DND-41 (cell line): Measurements from ENCODE around the gene DGKI.

Source experiments
- CTCF ChIP-seq: IDR thresholded peaks from 2 replicates; pipeline ENCODE4 v1.5.1; 2012; ENCODE audit warnings: borderline replicate concordance, low read length, moderate library complexity, mild to moderate bottlenecking; ENCODE audit not compliant: poor library complexity, severe bottlenecking; ENCODE audit errors: extremely low read depth
- EZH2 ChIP-seq: IDR thresholded peaks from 3 replicates; pipeline ENCODE4 v1.6.1; 2012; ENCODE audit warnings: borderline replicate concordance, low read depth, mild to moderate bottlenecking, moderate library complexity, low read length, inconsistent platforms; ENCODE audit not compliant: severe bottlenecking

- no peak for TF ChIP-seq CTCF
- no peak for TF ChIP-seq EZH2
Measured at GRCh38 chr7:137628216-137628615, 218.6 kb downstream of the DGKI start.
